ENCODE data around the gene VGLL4. TPM values are rescaled to one million over a fixed set of nuclear protein-coding genes. Genes with fewer than 3 reads are reported as not detected.

Gene VGLL4
- polyA plus RNA-seq, 1 donor (not counting 4 experiments of a cell fraction or from before 2014, with no cell fraction given) = 32.6 TPM

DNA sequence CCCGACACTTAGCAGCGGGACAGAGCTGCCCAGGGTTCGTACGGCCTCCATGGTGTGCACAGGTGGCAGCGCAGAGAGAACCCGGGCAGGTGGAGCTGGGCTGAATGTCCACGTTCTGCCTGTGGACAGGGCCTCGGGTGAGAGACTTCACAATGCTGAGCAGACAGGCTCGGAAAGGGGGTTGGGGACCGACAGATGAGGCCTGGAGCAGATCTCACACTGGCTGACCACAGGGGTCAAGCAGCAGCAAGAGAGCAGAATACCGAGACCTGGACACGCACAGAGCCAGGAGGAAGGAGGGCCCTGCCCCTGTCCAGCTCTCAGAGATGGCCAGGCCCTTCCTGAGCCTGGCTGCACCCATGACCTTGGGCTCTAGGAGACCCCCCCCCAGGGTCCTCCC is 83.0 kb downstream of the VGLL4 start:
- Histone ChIP-seq H3K27me3 (ENCODE audit: control insufficient read depth, extremely low read depth, insufficient read depth, low read length) (no peaks in the 10 kb centered on the region), H3K4me1 (ENCODE audit: control insufficient read depth, extremely low read depth, insufficient read depth, low read length) (peaks cover 37% of the 10 kb centered on the region), H3K27ac (ENCODE audit: control insufficient read depth, insufficient read depth, low read length) (no peak overlapping the region), H3K9me3 (ENCODE audit: control insufficient read depth, low read depth, low read length) (no peaks in the 10 kb centered on the region), H3K4me3 (ENCODE audit: control insufficient read depth in 2 of 3, extremely low read depth in 1 of 3, insufficient read depth in 2 of 3, low read depth in 1 of 3, low read length in 3 of 3) (no peak overlapping the region), H3K79me2 (ENCODE audit: control insufficient read depth, insufficient read depth, low read length) (peaks cover 20% of the 10 kb centered on the region), H3K4me2 (ENCODE audit: control insufficient read depth, extremely low read depth, insufficient read depth, low read depth, low read length) (no peak overlapping the region), H3K36me3 (ENCODE audit: control insufficient read depth in 2 of 2, extremely low read depth in 1 of 2, insufficient read depth in 2 of 2, low read length in 2 of 2) (peaks cover 13 to 23% of the 10 kb centered on the region in 2 experiments), H3K9me1 (ENCODE audit: control insufficient read depth, extremely low read depth, insufficient read depth, low read length) (no peaks in the 10 kb centered on the region), H2AFZ (ENCODE audit: control insufficient read depth, low read length) (no peak overlapping the region), H3K9ac (ENCODE audit: control insufficient read depth, extremely low read depth, insufficient read depth, low read length) (no peak overlapping the region), H4K20me1 (ENCODE audit: control insufficient read depth, extremely low read depth, insufficient read depth, low read length) (peaks cover 11% of the 10 kb centered on the region)
- TF ChIP-seq EZH2 (IDR thresholded peaks at IDR 0.05; ENCODE audit: low read length) = no peak
- no peak for TF ChIP-seq CTCF (optimal IDR thresholded peaks at IDR 0.05 in 1 of 3, IDR thresholded peaks at IDR 0.05 in 1 of 3, conservative IDR thresholded peaks at IDR 0.05 in 1 of 3; ENCODE audit: extremely low read depth in 1 of 3, insufficient read depth in 2 of 3, low read length in 3 of 3)
- FAIRE-seq (no peak), DNase-seq (ENCODE audit: low read depth, low spot score) (no peak)
- dilution Hi-C loops (cut with MboI; ENCODE audit: extremely low pct_ligation_motif_present, low sequenced_read_pairs) = no loop called here

DNA sequence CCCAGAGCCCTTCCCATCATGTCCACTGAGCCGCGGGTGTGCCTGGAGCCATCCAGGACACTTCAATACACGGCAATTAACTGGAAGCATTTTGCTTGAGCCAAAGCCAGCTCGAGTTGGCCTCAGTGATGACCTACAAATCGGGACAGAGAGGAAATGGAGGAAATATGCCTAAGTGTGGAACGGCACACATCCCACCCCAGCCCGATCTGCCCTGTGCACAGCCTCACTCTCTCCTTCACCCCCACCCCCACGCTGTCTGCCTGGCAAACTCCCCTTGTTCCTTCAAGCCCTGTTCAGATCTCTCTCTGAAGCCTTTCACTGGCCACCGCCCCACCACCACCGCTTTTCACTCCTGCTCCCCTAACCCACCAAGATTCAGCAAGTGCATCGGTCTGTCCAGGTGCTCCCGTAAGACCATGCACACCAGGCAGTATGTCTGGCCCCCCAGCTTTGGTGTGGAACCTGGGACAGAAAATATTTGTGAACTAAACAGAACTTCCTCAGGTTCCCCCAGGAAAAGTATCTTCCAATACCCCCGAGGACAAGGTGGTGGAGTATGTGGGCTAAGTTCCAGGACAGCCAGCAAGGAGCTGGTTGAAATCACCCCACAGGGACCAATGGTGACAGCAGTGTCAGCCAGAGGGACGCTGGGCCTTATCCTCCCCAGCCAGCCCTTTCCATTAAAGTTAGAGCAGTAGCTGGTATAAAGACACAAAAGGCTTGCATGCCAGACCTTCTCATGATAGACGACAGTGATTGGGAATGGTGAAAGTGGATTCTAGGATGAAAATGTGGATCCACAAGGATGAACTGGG is 83.7 kb downstream of the VGLL4 start:
- H3K9me1 ChIP-seq (ENCODE audit: control insufficient read depth, extremely low read depth, insufficient read depth, low read length) = no peaks in the 10 kb centered on the region
- dilution Hi-C loops (cut with MboI; ENCODE audit: extremely low pct_ligation_motif_present, low sequenced_read_pairs) = no loop called here
- no peaks in the 10 kb centered on the region for H3K27me3 ChIP-seq (ENCODE audit: control insufficient read depth, extremely low read depth, insufficient read depth, low read length)
- H3K27ac ChIP-seq (ENCODE audit: control insufficient read depth, insufficient read depth, low read length) = no peak overlapping the region
- no peak overlapping the region for H3K4me3 ChIP-seq (ENCODE audit: control insufficient read depth in 2 of 3, extremely low read depth in 1 of 3, insufficient read depth in 2 of 3, low read depth in 1 of 3, low read length in 3 of 3)
- no peaks in the 10 kb centered on the region for H3K9me3 ChIP-seq (ENCODE audit: control insufficient read depth, low read depth, low read length)
- no peak overlapping the region for H3K4me2 ChIP-seq (ENCODE audit: control insufficient read depth, extremely low read depth, insufficient read depth, low read depth, low read length)
- peaks cover 13 to 23% of the 10 kb centered on the region in 2 experiments for H3K36me3 ChIP-seq (ENCODE audit: control insufficient read depth in 2 of 2, extremely low read depth in 1 of 2, insufficient read depth in 2 of 2, low read length in 2 of 2)
- H3K9ac ChIP-seq (ENCODE audit: control insufficient read depth, extremely low read depth, insufficient read depth, low read length) = no peak overlapping the region
- peaks cover 11% of the 10 kb centered on the region for H4K20me1 ChIP-seq (ENCODE audit: control insufficient read depth, extremely low read depth, insufficient read depth, low read length)
- H3K4me1 ChIP-seq (ENCODE audit: control insufficient read depth, extremely low read depth, insufficient read depth, low read length) = peaks cover 37% of the 10 kb centered on the region
- DNase-seq (ENCODE audit: low read depth, low spot score) (no peak), FAIRE-seq (no peak)
- H2AFZ ChIP-seq (ENCODE audit: control insufficient read depth, low read length) = no peak overlapping the region
- H3K79me2 ChIP-seq (ENCODE audit: control insufficient read depth, insufficient read depth, low read length) = peaks cover 15% of the 10 kb centered on the region
- TF ChIP-seq CTCF (optimal IDR thresholded peaks at IDR 0.05 in 1 of 3, IDR thresholded peaks at IDR 0.05 in 1 of 3, conservative IDR thresholded peaks at IDR 0.05 in 1 of 3; ENCODE audit: extremely low read depth in 1 of 3, insufficient read depth in 2 of 3, low read length in 3 of 3) = no peak

All from keratinocyte (primary cell).